H1 (cell line): ENCODE measurements around the gene PEPD. TPM values are rescaled to one million over a fixed set of nuclear protein-coding genes. Genes with fewer than 3 reads are reported as not detected.

ENCODE experiments used
- CTCF ChIA-PET: fragments of 300-600 bp; sonication (Branson Sonifier 250); formaldehyde crosslinking; loops from one replicate; lab custom pipeline; 2021; ENCODE audit not compliant: partially characterized antibody; lab: Charles Lee
- POLR2A ChIA-PET: fragments of 300-600 bp; sonication (Branson Sonifier 250); formaldehyde crosslinking; loops from one replicate; lab custom pipeline; 2021; ENCODE audit warnings: inconsistent platforms; ENCODE audit not compliant: partially characterized antibody; lab: Charles Lee
- DNase-seq, 2 experiments: peaks; one replicate each; pipeline versions ENCODE4 v3.0.0 to v3.0.0-alpha.2; 2010 to 2022; ENCODE audit warnings: low spot score in 2 of 2, low read depth in 1 of 2, mixed read lengths in 1 of 2
- FAIRE-seq: peaks from 2 replicates; lab custom pipeline; 2011; peaks lifted over from hg19 to GRCh38; lab: Jason Lieb, UNC
- H2AFZ ChIP-seq: 2 replicates; pipeline ENCODE4 v1.8.1; 2012; ENCODE audit warnings: low read length, inconsistent platforms
- H2AK5ac ChIP-seq: 2 replicates; pipeline ENCODE4 v1.6.1; 2013; ENCODE audit warnings: low read depth, low read length
- H2BK120ac ChIP-seq: replicated peaks from 2 replicates; pipeline ENCODE3; 2013; ENCODE audit warnings: low read depth, low read length, inconsistent platforms
- H2BK12ac ChIP-seq: 2 replicates; pipeline ENCODE4 v1.6.1; 2013; ENCODE audit warnings: low read depth, low read length
- H2BK15ac ChIP-seq: 2 replicates; pipeline ENCODE4 v1.6.1; 2013; ENCODE audit warnings: low read length
- H2BK20ac ChIP-seq: 2 replicates; pipeline ENCODE4 v1.6.1; 2013; ENCODE audit warnings: low read length
- H2BK5ac ChIP-seq: 2 replicates; pipeline ENCODE4 v1.6.1; 2013; ENCODE audit warnings: low read depth, low read length
- H3K14ac ChIP-seq: 2 replicates; pipeline ENCODE4 v1.6.1; 2013; ENCODE audit warnings: inconsistent platforms; ENCODE audit not compliant: insufficient read length
- H3K18ac ChIP-seq: 2 replicates; pipeline ENCODE4 v1.6.1; 2013; ENCODE audit warnings: low read length; ENCODE audit errors: extremely low read depth
- H3K23ac ChIP-seq: 2 replicates; pipeline ENCODE4 v1.6.1; 2013; ENCODE audit warnings: inconsistent platforms; ENCODE audit not compliant: insufficient read length
- H3K23me2 ChIP-seq: 2 replicates; pipeline ENCODE4 v1.6.1; 2013; ENCODE audit warnings: low read depth, low read length
- H3K27ac ChIP-seq: 2 replicates; pipeline ENCODE4 v1.6.1; 2011; ENCODE audit warnings: low read depth, low read length, inconsistent platforms
- H3K27me3 ChIP-seq, 4 experiments: replicated peaks in 1 of 4; 1 replicate in 1 of 4; 2 replicates in 3 of 4; pipeline versions ENCODE4 v1.6.1 to v1.8.1; 2011 to 2013; ENCODE audit warnings: low read length in 3 of 4, mild to moderate bottlenecking in 3 of 4, inconsistent platforms in 2 of 4, mixed read lengths in 2 of 4, moderate library complexity in 1 of 4; ENCODE audit not compliant: control insufficient read depth in 3 of 4, insufficient read depth in 3 of 4; ENCODE audit errors: extremely low read depth in 1 of 4
- H3K36me3 ChIP-seq, 4 experiments: 2 replicates each; pipeline versions ENCODE4 v1.6.1 to v1.8.1; 2011 to 2013; ENCODE audit warnings: mild to moderate bottlenecking in 4 of 4, low read length in 3 of 4, moderate library complexity in 2 of 4, control low read depth in 1 of 4, inconsistent platforms in 1 of 4; ENCODE audit not compliant: insufficient read depth in 4 of 4, control insufficient read depth in 2 of 4
- H3K4ac ChIP-seq: replicated peaks from 2 replicates; pipeline ENCODE3; 2013; ENCODE audit warnings: low read length, low read depth, mixed read lengths, inconsistent platforms; ENCODE audit not compliant: insufficient read length
- H3K4me1 ChIP-seq, 4 experiments: replicated peaks in 1 of 4; 1 replicate in 1 of 4; 2 replicates in 3 of 4; pipeline versions ENCODE4 v1.6.1 to v1.8.1; 2011 to 2013; ENCODE audit warnings: low read length in 3 of 4, inconsistent platforms in 2 of 4, mixed read lengths in 1 of 4; ENCODE audit not compliant: insufficient read depth in 4 of 4, control insufficient read depth in 3 of 4
- H3K4me2 ChIP-seq, 2 experiments: 2 replicates each; pipeline versions ENCODE4 v1.6.1 to v1.8.1; 2011 to 2013; ENCODE audit warnings: low read depth in 2 of 2, low read length in 2 of 2, control low read depth in 1 of 2, inconsistent platforms in 1 of 2, mild to moderate bottlenecking in 1 of 2; ENCODE audit not compliant: insufficient read depth in 1 of 2
- H3K4me3 ChIP-seq, 4 experiments: fragments of 200-600, 300-600 bp in 1 of 4; sonication (generic), shearing (Covaris generic), sonication (Bioruptor Twin) in 1 of 4; 2 replicates each; pipeline versions ENCODE4 v1.5.1 to v1.8.1; 2011 to 2016; ENCODE audit warnings: low read length in 4 of 4, low read depth in 3 of 4, control low read depth in 2 of 4, inconsistent platforms in 2 of 4, mild to moderate bottlenecking in 2 of 4, mixed read lengths in 1 of 4, moderate library complexity in 1 of 4; ENCODE audit not compliant: insufficient read depth in 2 of 4; ENCODE audit errors: extremely low read depth in 1 of 4
- H3K56ac ChIP-seq: replicated peaks from 2 replicates; pipeline ENCODE3; 2013; ENCODE audit warnings: low read depth, mild to moderate bottlenecking, mixed read lengths, low read length, inconsistent platforms; ENCODE audit not compliant: insufficient read length
- H3K79me1 ChIP-seq: 2 replicates; pipeline ENCODE4 v1.6.1; 2013; ENCODE audit warnings: low read depth, low read length, control low read depth
- H3K79me2 ChIP-seq, 2 experiments: 2 replicates each; pipeline versions ENCODE4 v1.6.1 to v1.8.1; 2012 to 2013; ENCODE audit warnings: low read length in 2 of 2, mild to moderate bottlenecking in 2 of 2, inconsistent platforms in 1 of 2; ENCODE audit not compliant: insufficient read depth in 2 of 2, control insufficient read depth in 1 of 2
- H3K9ac ChIP-seq, 4 experiments: replicated peaks in 1 of 4; 1 replicate in 1 of 4; 2 replicates in 3 of 4; pipeline versions ENCODE4 v1.6.1 to v1.8.1; 2011 to 2013; ENCODE audit warnings: low read depth in 3 of 4, low read length in 3 of 4, control low read depth in 2 of 4, mild to moderate bottlenecking in 2 of 4, moderate library complexity in 2 of 4, inconsistent platforms in 1 of 4; ENCODE audit errors: extremely low read depth in 1 of 4
- H3K9me3 ChIP-seq, 2 experiments: 2 replicates each; pipeline versions ENCODE4 v1.6.1 to v1.8.1; 2012 to 2013; ENCODE audit warnings: mild to moderate bottlenecking in 2 of 2, moderate library complexity in 2 of 2, control low read depth in 1 of 2, inconsistent platforms in 1 of 2, low read depth in 1 of 2, low read length in 1 of 2, mixed read lengths in 1 of 2; ENCODE audit not compliant: insufficient read depth in 2 of 2
- H4K20me1 ChIP-seq, 2 experiments: replicated peaks in 1 of 2; 2 replicates each; pipeline versions ENCODE3 to v1.8.1; 2011 to 2013; ENCODE audit warnings: inconsistent platforms in 2 of 2, low read length in 2 of 2, mild to moderate bottlenecking in 1 of 2; ENCODE audit not compliant: insufficient read depth in 2 of 2, control insufficient read depth in 1 of 2
- H4K5ac ChIP-seq: 2 replicates; pipeline ENCODE4 v1.6.1; 2013; ENCODE audit warnings: low read length, low read depth, mixed read lengths, inconsistent platforms; ENCODE audit not compliant: insufficient read length
- H4K8ac ChIP-seq: 2 replicates; pipeline ENCODE4 v1.8.0; 2013; ENCODE audit warnings: mild to moderate bottlenecking, moderate library complexity, low read length, inconsistent platforms; ENCODE audit not compliant: insufficient read depth; ENCODE audit errors: extremely low read depth
- H4K91ac ChIP-seq: replicated peaks from 2 replicates; pipeline ENCODE3; 2013; ENCODE audit warnings: low read length, mixed read lengths, inconsistent platforms; ENCODE audit not compliant: insufficient read length
- ASH2L ChIP-seq: fragments of 200-600, 300-600 bp; sonication (generic); IDR thresholded peaks from one replicate; pipeline ENCODE4 v1.7.1; 2017; ENCODE audit warnings: low read length
- CHD1 ChIP-seq: IDR thresholded peaks from 2 replicates; pipeline ENCODE4 v1.6.1; 2012; ENCODE audit warnings: low read depth, low read length, improper control_type of control experiment
- GTF2F1 ChIP-seq: IDR thresholded peaks from 2 replicates; pipeline ENCODE4 v1.6.1; 2012; ENCODE audit warnings: low read depth, low read length, improper control_type of control experiment, borderline replicate concordance
- HDAC2 ChIP-seq, 2 experiments: fragments of 300-600 bp in 1 of 2; sonication (generic) in 1 of 2; IDR thresholded peaks; 2 replicates each; pipeline ENCODE4 v1.6.1; 2011 to 2012; ENCODE audit warnings: low read depth in 2 of 2, low read length in 2 of 2, mild to moderate bottlenecking in 2 of 2, moderate library complexity in 2 of 2, borderline replicate concordance in 1 of 2, inconsistent platforms in 1 of 2
- PHF8 ChIP-seq: fragments of 200-600 bp; sonication (generic); conservative IDR thresholded peaks from 2 replicates; pipeline ENCODE4 v1.7.1; 2012; ENCODE audit warnings: low read depth, mild to moderate bottlenecking, inconsistent platforms, low read length, moderate library complexity
- SIN3A ChIP-seq, 2 experiments: IDR thresholded peaks in 1 of 2; conservative IDR thresholded peaks in 1 of 2; 2 replicates each; pipeline ENCODE4 v1.6.1; 2011 to 2012; ENCODE audit warnings: low read length in 2 of 2, improper control_type of control experiment in 1 of 2, low read depth in 1 of 2, mild to moderate bottlenecking in 1 of 2
- SUZ12 ChIP-seq: fragments of 200-600 bp; sonication (generic); IDR thresholded peaks from 2 replicates; pipeline ENCODE4 v1.6.1; 2012; ENCODE audit warnings: mild to moderate bottlenecking, inconsistent platforms, low read length, moderate library complexity, mixed read lengths
- TCF12 ChIP-seq: IDR thresholded peaks from 2 replicates; pipeline ENCODE4 v1.6.1; 2011; ENCODE audit warnings: low read depth, mild to moderate bottlenecking, low read length
- YY1 ChIP-seq: IDR thresholded peaks from 2 replicates; pipeline ENCODE4 v1.6.1; 2011; ENCODE audit warnings: low read depth, mild to moderate bottlenecking, low read length
- WGBS, 2 experiments: shearing (Covaris generic) in 1 of 2; methylation state at CpG; one replicate each; pipeline versions ENCODE4 v1.1.6 to v1.1.7; 2013 to 2015; ENCODE audit warnings: low lambda C conversion rate in 2 of 2, mixed read lengths in 2 of 2, inconsistent platforms in 1 of 2, low coverage in 1 of 2, missing lambda C conversion rate in 1 of 2; ENCODE audit not compliant: insufficient replicate concordance in 2 of 2, insufficient coverage in 1 of 2, insufficient read length in 1 of 2; ENCODE audit errors: extremely low coverage in 1 of 2, missing lambda C conversion rate in 1 of 2; 5-methylcytosine and 5-hydroxymethylcytosine counted together
- polyA plus RNA-seq, 7 experiments: library from polyadenylated mRNA; depleted of rRNA in 3 of 7; stranded (reverse) in 5 of 7; unstranded in 2 of 7; fragments of >200 nt in 5 of 7; fragments of 200-250 nt in 2 of 7; gene quantifications; 1 replicate in 5 of 7; 2 replicates in 1 of 7; 4 replicates in 1 of 7; pipeline versions ENCODE4 v1.2.1 to v1.2.3, GENCODE V29; 2011 to 2013; ENCODE audit warnings: missing spikeins in 2 of 7, mixed read lengths in 2 of 7
- total RNA-seq: library from RNA; stranded (reverse); fragmentation: NEBNext Ultra II Directional; extraction: Animal tissue kit (Norgen Biotek cat#: 25700); gene quantifications from 2 replicates; pipeline ENCODE4 v1.2.1, GENCODE V29; 2021
- TF ChIP-seq, protein P1 (sequence below): IDR thresholded peaks from 2 replicates; pipeline ENCODE4 v1.6.1; 2011; ENCODE audit warnings: low read depth, mild to moderate bottlenecking, low read length; ENCODE audit not compliant: insufficient read depth

The PEPD gene
- total and polyA plus RNA-seq, 2 of the 8 experiments (the other 6 are each of a cell fraction or from before 2014, with no cell fraction given) = 84.1 to 178 TPM

GRCh38 chr19:33400856-33401682 lies 120.5 kb downstream of the PEPD start:
- DNase-seq (no peak), FAIRE-seq (no peak)
- POLR2A ChIA-PET = interaction anchor here (0.7 to 1.6 kb wide), 4 partner anchors 19 to 173 kb away, joined by 3 to 4 read pairs (median 4); no protein-coding TSS in a partner anchor

More at GRCh38 chr19:33400856-33401682, 120.5 kb downstream of the PEPD start:
- H3K27me3 ChIP-seq = no peaks in the 10 kb centered on the region
- no peak overlapping the region for H2BK5ac ChIP-seq
- TF ChIP-seq HDAC2 (IDR thresholded peaks at IDR 0.05; ENCODE audit: borderline replicate concordance in 1 of 2, low read depth in 2 of 2, low read length in 2 of 2) (no peak), GTF2F1 (no peak), TCF12 (no peak), YY1 (no peak), SIN3A (conservative IDR thresholded peaks at IDR 0.05 in 1 of 2, IDR thresholded peaks at IDR 0.05 in 1 of 2; ENCODE audit: low read depth in 1 of 2, low read length in 2 of 2) (no peak), CHD1 (no peak), ASH2L (no peak), SUZ12 (no peak), PHF8 (no peak)
- TF ChIP-seq, protein P1, sequence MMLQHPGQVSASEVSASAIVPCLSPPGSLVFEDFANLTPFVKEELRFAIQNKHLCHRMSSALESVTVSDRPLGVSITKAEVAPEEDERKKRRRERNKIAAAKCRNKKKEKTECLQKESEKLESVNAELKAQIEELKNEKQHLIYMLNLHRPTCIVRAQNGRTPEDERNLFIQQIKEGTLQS = no peak
- TF ChIP-seq, all 59 proteins: peak for 0
- Histone ChIP-seq H4K20me1 (peaks cover 3 to 5% of the 10 kb centered on the region in 2 experiments), H4K5ac (no peak overlapping the region), H4K91ac (no peak overlapping the region), H3K9ac (no peak overlapping the region), H3K56ac (no peak overlapping the region), H3K14ac (no peak overlapping the region), H3K27ac (no peak overlapping the region), H2BK20ac (no peak overlapping the region), H3K23me2 (no peaks in the 10 kb centered on the region), H3K9me3 (no peaks in the 10 kb centered on the region), H3K4me1 (peaks cover 0 to 11% (median 7%) of the 10 kb centered on the region in 4 experiments; a peak in 4 of 7 replicates), H2AFZ (no peak overlapping the region), H3K4me3 (no peak overlapping the region), H3K36me3 (no peaks in the 10 kb centered on the region), H3K79me1 (no peaks in the 10 kb centered on the region), H2BK12ac (no peak overlapping the region), H3K79me2 (no peaks in the 10 kb centered on the region), H4K8ac (no peak overlapping the region; the same call in 1 of the 2 replicates), H3K4me2 (no peak overlapping the region), H2AK5ac (no peak overlapping the region), H2BK120ac (no peak overlapping the region), H2BK15ac (no peak overlapping the region), H3K18ac (no peak overlapping the region), H3K23ac (no peak overlapping the region), H3K4ac (no peak overlapping the region)
- CTCF ChIA-PET = interaction anchor here (1.3 to 24.5 kb wide), 5 partner anchors 7 to 160 kb away, joined by 4 to 426 read pairs (median 19); no protein-coding TSS in a partner anchor
- 93% methylated on average over 24 of the region's 24 CpGs; no CpG with 5 or more reads in 1 of the 2 experiments for WGBS, 2 experiments
